Measurements from ENCODE around the gene DEK. TPM values are rescaled to one million over a fixed set of nuclear protein-coding genes. Genes with fewer than 3 reads are reported as not detected.

DEK gene
- total RNA-seq = 108 and 140 TPM in 2 replicates

DNA sequence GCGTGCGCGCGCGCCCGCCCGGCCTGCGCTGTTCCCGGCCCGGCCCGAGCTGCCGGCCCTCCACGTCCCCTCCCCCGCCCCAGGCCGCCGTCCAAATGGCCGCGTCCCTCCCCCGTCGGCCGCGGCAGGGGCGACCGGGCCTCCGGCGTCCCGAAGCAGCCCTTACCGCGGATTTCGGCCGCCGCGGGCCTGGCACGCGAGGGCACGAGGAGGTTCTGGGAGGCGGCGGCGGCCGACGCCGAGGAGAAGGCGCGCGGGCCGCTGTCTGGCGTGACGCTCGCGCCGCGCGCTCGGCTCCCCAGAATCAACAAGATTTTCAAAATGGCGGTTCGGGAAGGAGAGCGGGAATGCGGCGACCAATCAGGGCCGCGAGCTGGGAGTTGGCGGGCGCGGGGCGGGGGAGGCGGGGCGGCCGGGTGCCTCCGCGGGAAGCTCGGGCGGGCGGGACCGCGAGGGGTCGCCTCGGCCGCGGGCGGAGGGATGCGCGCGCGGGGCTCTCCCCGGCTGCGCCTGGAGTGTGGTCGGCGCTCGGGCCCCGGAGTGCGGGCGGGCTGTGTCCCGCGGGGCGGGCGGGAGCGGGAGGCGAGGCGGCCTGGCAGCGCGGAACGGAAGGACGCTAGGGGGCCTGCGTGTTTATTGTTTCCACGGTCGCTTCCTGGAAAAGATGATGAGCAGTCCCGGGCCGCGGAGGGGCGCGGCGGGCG lies at the start of gene DEK:
TSS of gene DEK (minus strand) at position 312 of the 704 bp plus-strand sequence. CDS start 543 bp downstream, outside the sequence.

Other genes starting within 250 kb of the DEK start
- 3.0 and 3.8 TPM in 2 replicates for gene NHLRC1, start 141.9 kb downstream of the DEK start, total RNA-seq
- gene TPMT, start 109.5 kb downstream of the DEK start, total RNA-seq = 17.7 and 19.0 TPM in 2 replicates
- gene KDM1B, start 109.1 kb downstream of the DEK start, total RNA-seq = 20.9 and 23.0 TPM in 2 replicates
- 2.1 and 2.7 TPM in 2 replicates for gene RNF144B, start 122.8 kb upstream of the DEK start, total RNA-seq